ENCODE measurements around the gene SLC5A11.

SLC5A11 gene

GRCh38 chr16:24908716-24909115, 63.0 kb downstream of the SLC5A11 start:
- H3K4me3 ChIP-seq (ENCODE audit: low read length) = no peak overlapping the region
- H3K27ac ChIP-seq (ENCODE audit: low read length) = no peak overlapping the region
- no peaks in the 10 kb centered on the region for H3K4me1 ChIP-seq (ENCODE audit: insufficient read depth, low read length)
- H3K36me3 ChIP-seq (ENCODE audit: insufficient read depth, low read depth, low read length) = no peaks in the 10 kb centered on the region
- no peak overlapping the region for H3K9ac ChIP-seq (ENCODE audit: low read depth, low read length)
- no peaks in the 10 kb centered on the region for H3K9me3 ChIP-seq (ENCODE audit: insufficient read depth, low read depth, low read length)
- H3K27me3 ChIP-seq (ENCODE audit: insufficient read depth, low read length) = no peaks in the 10 kb centered on the region

GRCh38 chr16:24909856-24910255, 64.1 kb downstream of the SLC5A11 start:
- Histone ChIP-seq H3K27ac (ENCODE audit: low read length) (no peak overlapping the region), H3K4me1 (ENCODE audit: insufficient read depth, low read length) (no peaks in the 10 kb centered on the region), H3K4me3 (ENCODE audit: low read length) (no peak overlapping the region), H3K9ac (ENCODE audit: low read depth, low read length) (no peak overlapping the region), H3K9me3 (ENCODE audit: insufficient read depth, low read depth, low read length) (no peaks in the 10 kb centered on the region), H3K36me3 (ENCODE audit: insufficient read depth, low read depth, low read length) (no peaks in the 10 kb centered on the region), H3K27me3 (ENCODE audit: insufficient read depth, low read length) (no peaks in the 10 kb centered on the region)

- Histone ChIP-seq H3K4me1 (ENCODE audit: insufficient read depth, low read length) (no peaks in the 10 kb centered on the region), H3K36me3 (ENCODE audit: insufficient read depth, low read depth, low read length) (0 out of 2 replicates have a peak, but pooled peaks cover 17% of the 10 kb centered on the region), H3K4me3 (ENCODE audit: low read length) (no peak overlapping the region), H3K27ac (ENCODE audit: low read length) (no peak overlapping the region), H3K9me3 (ENCODE audit: insufficient read depth, low read depth, low read length) (no peaks in the 10 kb centered on the region), H3K27me3 (ENCODE audit: insufficient read depth, low read length) (no peaks in the 10 kb centered on the region), H3K9ac (ENCODE audit: low read depth, low read length) (no peak overlapping the region)
These were observed 69.3 kb downstream of the SLC5A11 start for GRCh38 chr16:24915019-24915418.

GRCh38 chr16:24915576-24915975, 69.8 kb downstream of the SLC5A11 start:
- Histone ChIP-seq H3K9ac (ENCODE audit: low read depth, low read length) (no peak overlapping the region), H3K4me1 (ENCODE audit: insufficient read depth, low read length) (no peaks in the 10 kb centered on the region), H3K27me3 (ENCODE audit: insufficient read depth, low read length) (no peaks in the 10 kb centered on the region), H3K9me3 (ENCODE audit: insufficient read depth, low read depth, low read length) (no peaks in the 10 kb centered on the region), H3K27ac (ENCODE audit: low read length) (no peak overlapping the region), H3K4me3 (ENCODE audit: low read length) (no peak overlapping the region), H3K36me3 (ENCODE audit: insufficient read depth, low read depth, low read length) (0 out of 2 replicates have a peak, but pooled peaks cover 17% of the 10 kb centered on the region)

- peaks cover 26% of the 10 kb centered on the region; the same call in 1 of the 2 replicates for H3K36me3 ChIP-seq (ENCODE audit: insufficient read depth, low read depth, low read length)
- H3K27ac ChIP-seq (ENCODE audit: low read length) = no peak overlapping the region
- no peaks in the 10 kb centered on the region for H3K4me1 ChIP-seq (ENCODE audit: insufficient read depth, low read length)
- no peak overlapping the region for H3K4me3 ChIP-seq (ENCODE audit: low read length)
- no peaks in the 10 kb centered on the region for H3K9me3 ChIP-seq (ENCODE audit: insufficient read depth, low read depth, low read length)
- no peak overlapping the region for H3K9ac ChIP-seq (ENCODE audit: low read depth, low read length)
- H3K27me3 ChIP-seq (ENCODE audit: insufficient read depth, low read length) = no peaks in the 10 kb centered on the region
These were observed 71.5 kb downstream of the SLC5A11 start for GRCh38 chr16:24917236-24917635.

- H3K9me3 ChIP-seq (ENCODE audit: insufficient read depth, low read depth, low read length) = no peaks in the 10 kb centered on the region
- no peaks in the 10 kb centered on the region for H3K4me1 ChIP-seq (ENCODE audit: insufficient read depth, low read length)
- H3K9ac ChIP-seq (ENCODE audit: low read depth, low read length) = no peak overlapping the region
- H3K27me3 ChIP-seq (ENCODE audit: insufficient read depth, low read length) = no peaks in the 10 kb centered on the region
- H3K4me3 ChIP-seq (ENCODE audit: low read length) = no peak overlapping the region
- H3K27ac ChIP-seq (ENCODE audit: low read length) = no peak overlapping the region
- peaks cover 26% of the 10 kb centered on the region; the same call in 1 of the 2 replicates for H3K36me3 ChIP-seq (ENCODE audit: insufficient read depth, low read depth, low read length)
These were observed 72.1 kb downstream of the SLC5A11 start for GRCh38 chr16:24917891-24918290.

- Histone ChIP-seq H3K4me3 (ENCODE audit: low read length) (no peak overlapping the region), H3K4me1 (ENCODE audit: insufficient read depth, low read length) (no peaks in the 10 kb centered on the region), H3K9ac (ENCODE audit: low read depth, low read length) (no peak overlapping the region), H3K27me3 (ENCODE audit: insufficient read depth, low read length) (no peaks in the 10 kb centered on the region), H3K9me3 (ENCODE audit: insufficient read depth, low read depth, low read length) (no peaks in the 10 kb centered on the region), H3K36me3 (ENCODE audit: insufficient read depth, low read depth, low read length) (peaks cover 26% of the 10 kb centered on the region; the same call in 1 of the 2 replicates), H3K27ac (ENCODE audit: low read length) (no peak overlapping the region)
These were observed 72.9 kb downstream of the SLC5A11 start for GRCh38 chr16:24918641-24919040.

GRCh38 chr16:24919536-24919935, 73.8 kb downstream of the SLC5A11 start:
- Histone ChIP-seq H3K27me3 (ENCODE audit: insufficient read depth, low read length) (no peaks in the 10 kb centered on the region), H3K9me3 (ENCODE audit: insufficient read depth, low read depth, low read length) (no peaks in the 10 kb centered on the region), H3K4me1 (ENCODE audit: insufficient read depth, low read length) (no peaks in the 10 kb centered on the region), H3K4me3 (ENCODE audit: low read length) (no peak overlapping the region), H3K27ac (ENCODE audit: low read length) (no peak overlapping the region), H3K36me3 (ENCODE audit: insufficient read depth, low read depth, low read length) (peaks cover 26% of the 10 kb centered on the region; the same call in 1 of the 2 replicates), H3K9ac (ENCODE audit: low read depth, low read length) (no peak overlapping the region)

- Histone ChIP-seq H3K9me3 (ENCODE audit: insufficient read depth, low read depth, low read length) (no peaks in the 10 kb centered on the region), H3K4me1 (ENCODE audit: insufficient read depth, low read length) (no peaks in the 10 kb centered on the region), H3K4me3 (ENCODE audit: low read length) (no peak overlapping the region), H3K27ac (ENCODE audit: low read length) (no peak overlapping the region), H3K36me3 (ENCODE audit: insufficient read depth, low read depth, low read length) (peaks cover 26% of the 10 kb centered on the region; the same call in 1 of the 2 replicates), H3K27me3 (ENCODE audit: insufficient read depth, low read length) (no peaks in the 10 kb centered on the region), H3K9ac (ENCODE audit: low read depth, low read length) (no peak overlapping the region)
These were observed 74.8 kb downstream of the SLC5A11 start for GRCh38 chr16:24920568-24920967.

GRCh38 chr16:24921229-24921628, 75.5 kb downstream of the SLC5A11 start:
- no peaks in the 10 kb centered on the region for H3K27me3 ChIP-seq (ENCODE audit: insufficient read depth, low read length)
- H3K4me1 ChIP-seq (ENCODE audit: insufficient read depth, low read length) = no peaks in the 10 kb centered on the region
- H3K9me3 ChIP-seq (ENCODE audit: insufficient read depth, low read depth, low read length) = no peaks in the 10 kb centered on the region
- no peak overlapping the region for H3K4me3 ChIP-seq (ENCODE audit: low read length)
- no peak overlapping the region for H3K9ac ChIP-seq (ENCODE audit: low read depth, low read length)
- H3K36me3 ChIP-seq (ENCODE audit: insufficient read depth, low read depth, low read length) = peaks cover 26% of the 10 kb centered on the region; the same call in 1 of the 2 replicates
- no peak overlapping the region for H3K27ac ChIP-seq (ENCODE audit: low read length)

- Histone ChIP-seq H3K4me3 (ENCODE audit: low read length) (no peak overlapping the region), H3K9me3 (ENCODE audit: insufficient read depth, low read depth, low read length) (no peaks in the 10 kb centered on the region), H3K27me3 (ENCODE audit: insufficient read depth, low read length) (no peaks in the 10 kb centered on the region), H3K4me1 (ENCODE audit: insufficient read depth, low read length) (no peaks in the 10 kb centered on the region), H3K9ac (ENCODE audit: low read depth, low read length) (no peak overlapping the region), H3K36me3 (ENCODE audit: insufficient read depth, low read depth, low read length) (peaks cover 28% of the 10 kb centered on the region), H3K27ac (ENCODE audit: low read length) (no peak overlapping the region)
These were observed 79.4 kb downstream of the SLC5A11 start for GRCh38 chr16:24925163-24925562.

- H3K4me3 ChIP-seq (ENCODE audit: low read length) = no peak overlapping the region
- peaks cover 53% of the 10 kb centered on the region for H3K36me3 ChIP-seq (ENCODE audit: insufficient read depth, low read depth, low read length)
- H3K27me3 ChIP-seq (ENCODE audit: insufficient read depth, low read length) = no peaks in the 10 kb centered on the region
These were observed 83.6 kb downstream of the SLC5A11 start for GRCh38 chr16:24929409-24929808.

More at GRCh38 chr16:24929409-24929808, 83.6 kb downstream of the SLC5A11 start:
- no peaks in the 10 kb centered on the region for H3K4me1 ChIP-seq (ENCODE audit: insufficient read depth, low read length)
- no peak overlapping the region for H3K9ac ChIP-seq (ENCODE audit: low read depth, low read length)
- no peaks in the 10 kb centered on the region for H3K9me3 ChIP-seq (ENCODE audit: insufficient read depth, low read depth, low read length)
- no peak overlapping the region for H3K27ac ChIP-seq (ENCODE audit: low read length)
